NCI-H524 (cell line): ENCODE measurements around the gene ABHD10.
"Not testable (repeated sequence)": the region's sequence is repeated elsewhere in the genome, so short reads cannot be mapped to it uniquely, and the experiment has no call there.

Source experiments
- DNase-seq, 2 experiments: peaks; one replicate each; lab custom pipeline; 2025; lab: John Stamatoyannopoulos, UW

Gene ABHD10

DNA sequence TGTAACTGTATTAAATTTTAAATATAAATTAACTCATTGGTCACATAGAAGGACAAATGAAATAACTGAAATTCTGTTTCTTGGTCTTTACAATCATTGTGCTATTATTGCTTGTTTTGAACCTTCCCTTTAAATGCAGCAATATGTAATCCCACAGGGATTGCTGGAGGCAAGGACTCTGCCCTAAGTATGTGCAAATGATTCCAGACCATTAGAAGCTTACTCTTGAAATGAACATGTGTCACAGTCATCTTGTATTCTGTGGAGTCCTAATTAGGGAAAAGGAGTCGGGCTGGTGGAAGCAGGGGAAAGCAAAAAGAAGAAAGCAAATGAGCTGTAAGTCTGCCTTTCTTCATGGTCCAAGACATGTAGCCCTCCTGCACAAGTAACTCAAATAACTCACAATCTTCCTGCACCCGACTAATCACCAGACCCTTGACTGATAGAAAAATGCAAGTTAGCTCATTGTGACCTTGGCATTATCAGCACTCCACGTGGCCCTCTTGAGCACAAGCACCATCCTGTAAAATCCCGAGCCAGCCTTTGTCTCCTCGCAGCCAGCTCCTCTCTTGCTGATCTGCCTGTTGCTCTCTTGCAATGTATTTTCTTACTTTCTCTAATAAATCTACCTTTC lies 53.4 kb downstream of the ABHD10 start:
- peak; percentile 92 to 93 for DNase-seq

DNA sequence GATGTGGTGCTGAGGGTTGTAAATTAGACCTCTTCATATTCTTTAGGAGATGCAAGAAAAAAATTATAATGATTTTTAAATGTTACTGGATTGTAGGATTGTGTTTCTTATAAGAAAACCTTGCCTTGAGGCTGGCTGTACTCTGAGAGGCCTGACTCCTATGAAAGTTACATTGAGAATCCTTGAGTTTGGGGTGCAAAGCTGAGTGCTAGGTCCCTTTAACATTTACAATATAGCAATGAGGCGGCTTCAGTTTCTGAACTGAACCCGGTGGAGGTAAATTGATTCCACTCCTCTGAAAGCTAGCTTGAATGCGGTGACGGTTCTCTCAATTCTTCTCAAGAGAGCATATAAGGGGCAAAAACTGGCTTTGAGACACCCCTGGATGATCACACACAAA lies 55.6 kb downstream of the ABHD10 start, which contains the start of gene TMPRSS7:
TSS of gene TMPRSS7 (plus strand) at position 301 of the 400 bp plus-strand sequence. CDS start 110 bp downstream, outside the sequence.
- DNase-seq: no peak

DNA sequence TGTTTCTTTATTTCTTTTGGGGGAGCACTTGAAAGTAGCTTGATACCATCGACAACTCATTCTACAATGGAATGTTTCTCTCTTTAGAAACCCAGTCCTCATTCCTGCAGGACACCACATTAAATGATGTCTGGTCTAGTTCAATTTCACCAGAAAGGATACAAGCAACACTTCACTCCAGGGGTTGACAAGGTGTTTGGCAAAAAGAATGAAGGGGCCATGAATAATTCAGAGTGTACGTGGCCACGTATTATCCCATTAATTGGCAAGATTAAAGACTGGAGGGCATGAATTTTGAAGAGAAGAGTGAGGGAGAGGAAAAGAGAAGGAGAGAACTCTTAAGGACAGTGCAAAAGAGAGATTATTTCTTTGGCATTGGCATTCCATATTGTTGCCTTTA lies 56.4 kb downstream of the ABHD10 start:
- DNase-seq: no peak

DNA sequence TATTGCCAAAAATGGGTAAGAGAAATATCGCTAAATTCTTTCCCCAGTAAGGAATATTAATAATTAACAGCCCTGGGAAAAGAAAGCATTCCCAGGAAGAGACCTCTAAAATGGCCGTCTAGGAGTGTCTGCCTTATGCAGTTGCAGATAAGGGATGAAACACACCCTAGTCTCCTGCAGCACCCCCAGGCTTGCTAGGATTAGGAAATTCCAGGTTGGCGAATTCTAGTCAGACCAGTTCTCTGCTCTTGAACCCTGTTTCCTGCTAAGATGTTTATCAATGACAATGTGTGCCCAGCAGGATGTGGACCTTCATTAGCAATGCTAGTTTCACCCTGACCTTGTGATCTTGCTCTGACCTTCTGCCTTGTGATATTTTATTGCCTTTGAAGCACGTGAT lies 58.4 kb downstream of the ABHD10 start:
- not testable (repeated sequence) for DNase-seq

DNA sequence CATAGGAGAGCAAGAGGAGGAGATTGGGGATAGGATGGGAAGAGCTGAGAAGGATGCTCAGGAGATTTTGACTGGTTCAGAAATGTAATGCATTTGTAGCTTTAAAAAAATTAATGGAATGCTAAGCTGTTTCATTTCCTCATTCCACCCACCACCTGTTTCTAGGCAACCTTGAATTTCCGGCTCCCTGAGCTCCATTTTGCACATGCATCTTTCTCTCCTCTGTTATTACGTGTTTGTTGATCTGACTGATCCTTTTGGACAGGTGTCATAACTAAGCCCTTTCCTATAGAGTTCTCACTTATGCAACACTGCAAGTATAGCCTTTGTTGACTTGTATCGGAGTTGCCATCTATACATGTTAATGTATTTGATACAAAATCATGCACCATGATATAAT lies 60.0 kb downstream of the ABHD10 start:
- no peak for DNase-seq

DNA sequence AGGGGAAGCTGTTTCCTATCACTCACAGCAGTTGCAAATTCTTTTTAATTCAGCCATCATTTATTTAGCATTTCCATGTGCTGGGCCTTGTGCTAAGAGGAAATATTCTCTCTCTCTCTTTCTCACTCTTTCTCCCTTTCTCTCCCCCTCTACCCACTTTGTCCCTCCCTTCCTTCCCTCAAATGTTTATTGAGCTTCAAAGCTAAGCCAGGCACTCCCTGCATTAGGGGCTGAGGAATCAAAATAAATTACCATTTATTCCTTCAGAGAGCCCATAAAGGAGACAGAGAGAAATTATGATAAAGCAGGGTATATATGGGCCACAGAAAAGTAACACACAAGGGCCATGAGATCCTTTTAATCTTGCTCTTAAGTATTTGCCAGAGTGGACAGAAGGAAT lies 62.5 kb downstream of the ABHD10 start:
- DNase-seq: no peak

DNA sequence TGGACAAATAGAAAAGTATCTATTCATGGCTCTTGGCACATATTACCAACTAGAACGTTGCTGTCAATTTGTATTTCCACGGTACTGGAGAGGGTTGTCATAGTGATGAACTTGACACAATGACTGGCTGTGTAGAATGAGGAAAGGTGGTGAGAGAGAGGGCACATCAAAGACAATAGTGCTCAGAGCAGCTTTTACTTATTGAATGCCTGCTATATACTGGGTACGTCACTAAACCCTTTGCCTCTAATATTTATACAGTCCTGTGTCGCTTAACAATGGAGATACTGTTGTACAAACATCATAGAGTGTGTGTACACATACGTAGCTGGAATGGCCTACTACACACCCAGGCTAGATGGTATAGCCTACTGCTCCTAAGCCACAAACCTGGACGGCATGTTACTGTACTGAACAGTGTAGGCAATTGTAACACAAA lies 64.0 kb downstream of the ABHD10 start:
- no peak for DNase-seq
